Measurements from ENCODE around the gene PPP6R3.
A peak's percentile ranks its signal among the peaks of the same experiment; 100 is the strongest.

PPP6R3 gene

DNA sequence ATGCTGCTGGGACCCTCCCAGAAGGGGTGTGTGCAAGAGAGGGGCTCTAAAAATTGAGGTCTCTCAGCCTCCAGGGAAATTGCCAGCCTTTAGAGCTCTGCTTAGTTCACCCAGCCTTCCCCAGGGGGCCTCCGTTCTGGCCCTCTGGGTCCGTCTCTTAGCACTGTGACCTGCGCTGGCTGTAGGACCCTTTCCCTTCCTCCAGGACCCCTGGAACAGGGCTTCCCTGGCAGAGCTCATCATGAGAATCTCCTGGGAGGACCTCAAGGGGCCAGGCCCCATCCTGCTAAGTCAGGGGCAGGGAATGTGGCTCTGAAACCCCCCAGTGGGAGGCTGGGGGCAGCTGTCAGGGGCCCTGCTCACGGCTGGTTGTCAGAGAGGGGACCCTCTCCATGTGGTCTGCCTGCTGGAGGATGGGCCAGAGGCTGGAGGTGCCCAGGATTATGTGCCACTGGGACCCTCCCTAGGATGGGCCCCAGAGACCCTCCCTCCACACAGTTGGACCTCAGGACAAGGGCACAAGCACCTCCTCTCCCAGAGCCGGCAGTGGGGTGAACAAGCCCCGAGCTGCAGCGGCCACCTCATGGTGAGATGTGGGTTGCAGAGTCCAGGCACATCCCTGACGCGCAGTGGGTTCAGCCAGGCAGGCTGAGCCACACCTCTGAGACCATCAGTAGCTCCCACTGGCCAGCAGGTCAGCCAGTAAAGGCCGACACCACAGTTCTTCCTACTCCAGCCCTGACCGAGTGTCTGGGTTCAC is 196.6 kb downstream of the PPP6R3 start:
- no peak for DNase-seq (ENCODE audit: low read depth)
- no peak overlapping the region for H3K4me3 ChIP-seq (ENCODE audit: low read length)
- TF ChIP-seq, protein P1, sequence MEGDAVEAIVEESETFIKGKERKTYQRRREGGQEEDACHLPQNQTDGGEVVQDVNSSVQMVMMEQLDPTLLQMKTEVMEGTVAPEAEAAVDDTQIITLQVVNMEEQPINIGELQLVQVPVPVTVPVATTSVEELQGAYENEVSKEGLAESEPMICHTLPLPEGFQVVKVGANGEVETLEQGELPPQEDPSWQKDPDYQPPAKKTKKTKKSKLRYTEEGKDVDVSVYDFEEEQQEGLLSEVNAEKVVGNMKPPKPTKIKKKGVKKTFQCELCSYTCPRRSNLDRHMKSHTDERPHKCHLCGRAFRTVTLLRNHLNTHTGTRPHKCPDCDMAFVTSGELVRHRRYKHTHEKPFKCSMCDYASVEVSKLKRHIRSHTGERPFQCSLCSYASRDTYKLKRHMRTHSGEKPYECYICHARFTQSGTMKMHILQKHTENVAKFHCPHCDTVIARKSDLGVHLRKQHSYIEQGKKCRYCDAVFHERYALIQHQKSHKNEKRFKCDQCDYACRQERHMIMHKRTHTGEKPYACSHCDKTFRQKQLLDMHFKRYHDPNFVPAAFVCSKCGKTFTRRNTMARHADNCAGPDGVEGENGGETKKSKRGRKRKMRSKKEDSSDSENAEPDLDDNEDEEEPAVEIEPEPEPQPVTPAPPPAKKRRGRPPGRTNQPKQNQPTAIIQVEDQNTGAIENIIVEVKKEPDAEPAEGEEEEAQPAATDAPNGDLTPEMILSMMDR (conservative IDR thresholded peaks at IDR 0.05; ENCODE audit: low read length): no peak

DNA sequence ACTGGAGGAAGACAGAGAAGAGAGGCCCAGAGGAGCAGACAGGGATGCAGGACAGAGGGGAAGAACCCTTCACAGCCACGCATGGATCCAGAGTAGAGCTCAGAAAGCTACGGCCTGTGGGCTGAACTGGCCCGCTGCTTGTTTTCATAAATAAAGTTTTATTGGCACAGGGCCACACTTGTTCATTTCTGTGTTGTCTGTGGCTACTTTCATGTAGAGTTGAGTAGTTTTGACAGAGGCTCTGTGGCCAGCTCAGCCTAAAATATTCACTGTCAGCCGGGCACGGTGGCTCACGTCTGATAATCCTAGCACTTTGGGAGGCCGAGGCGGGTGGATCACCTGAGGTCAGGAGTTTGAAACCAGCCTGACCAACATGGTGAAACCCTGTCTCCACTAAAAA is 197.5 kb downstream of the PPP6R3 start:
- no peak for DNase-seq (ENCODE audit: low read depth)
- no peak overlapping the region for H3K4me3 ChIP-seq (ENCODE audit: low read length)
- TF ChIP-seq, protein P1 (conservative IDR thresholded peaks at IDR 0.05; ENCODE audit: low read length): no peak

DNA sequence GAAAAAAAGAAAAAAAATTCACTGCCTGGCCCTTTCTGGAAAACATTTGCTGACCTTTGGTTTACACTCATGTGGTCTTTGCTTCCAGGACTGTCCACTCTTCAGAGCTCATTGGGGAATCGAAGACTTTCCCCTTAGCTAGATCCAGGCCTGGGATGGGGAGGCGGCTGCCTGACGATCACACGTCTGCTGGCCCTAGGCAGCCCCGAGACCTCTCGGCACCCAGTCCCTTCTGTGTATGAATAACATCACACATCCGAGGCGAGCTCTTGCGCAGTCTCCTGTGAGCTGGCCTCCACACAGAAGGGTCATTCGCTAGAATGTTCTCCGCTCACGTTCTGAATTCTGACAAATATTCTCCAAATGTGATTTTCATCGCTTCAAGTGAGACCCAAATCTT is 198.1 kb downstream of the PPP6R3 start:
- TF ChIP-seq, protein P1 (conservative IDR thresholded peaks at IDR 0.05; ENCODE audit: low read length): no peak
- no peak overlapping the region for H3K4me3 ChIP-seq (ENCODE audit: low read length)
- DNase-seq (ENCODE audit: low read depth): no peak

DNA sequence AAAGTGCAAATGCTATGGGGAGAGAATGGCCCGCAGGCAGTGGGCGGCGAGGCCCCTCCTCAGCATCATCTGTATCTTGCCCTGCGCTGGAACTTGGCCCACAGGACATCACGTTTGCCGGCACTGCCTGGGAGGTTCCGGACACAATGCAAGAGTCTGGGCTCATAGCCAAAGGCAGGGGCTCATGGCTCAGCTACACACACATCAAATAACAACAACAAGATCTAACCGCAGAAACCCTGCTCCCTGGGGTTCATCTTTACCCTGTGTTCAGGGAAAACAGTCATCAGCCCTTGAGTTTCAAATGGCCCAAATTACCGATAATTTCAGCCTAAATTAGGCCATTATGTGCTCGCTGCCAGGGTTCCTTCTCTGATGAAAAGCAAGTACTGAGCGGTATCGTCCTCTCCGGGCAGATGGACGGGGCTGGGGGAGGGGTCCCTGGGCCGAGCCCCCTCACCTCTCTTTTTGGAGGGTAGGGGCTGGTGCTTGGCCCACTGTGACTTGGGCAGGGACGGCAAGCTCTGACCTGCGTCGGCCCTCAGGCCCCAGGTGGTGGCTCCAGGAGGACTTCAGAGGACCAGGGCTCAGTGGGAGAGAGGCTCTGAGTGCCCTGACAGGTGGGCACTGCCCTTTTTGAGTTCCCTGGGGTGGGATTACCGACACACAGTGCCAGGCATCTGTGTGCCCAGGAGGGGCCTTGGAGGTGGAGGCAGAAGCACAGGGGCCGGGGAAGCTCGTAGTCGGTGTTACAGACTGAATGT is 198.8 kb downstream of the PPP6R3 start:
- TF ChIP-seq, protein P1 (conservative IDR thresholded peaks at IDR 0.05; ENCODE audit: low read length): no peak
- peak; percentile 83 for DNase-seq (ENCODE audit: low read depth)
- no peak overlapping the region for H3K4me3 ChIP-seq (ENCODE audit: low read length)

DNA sequence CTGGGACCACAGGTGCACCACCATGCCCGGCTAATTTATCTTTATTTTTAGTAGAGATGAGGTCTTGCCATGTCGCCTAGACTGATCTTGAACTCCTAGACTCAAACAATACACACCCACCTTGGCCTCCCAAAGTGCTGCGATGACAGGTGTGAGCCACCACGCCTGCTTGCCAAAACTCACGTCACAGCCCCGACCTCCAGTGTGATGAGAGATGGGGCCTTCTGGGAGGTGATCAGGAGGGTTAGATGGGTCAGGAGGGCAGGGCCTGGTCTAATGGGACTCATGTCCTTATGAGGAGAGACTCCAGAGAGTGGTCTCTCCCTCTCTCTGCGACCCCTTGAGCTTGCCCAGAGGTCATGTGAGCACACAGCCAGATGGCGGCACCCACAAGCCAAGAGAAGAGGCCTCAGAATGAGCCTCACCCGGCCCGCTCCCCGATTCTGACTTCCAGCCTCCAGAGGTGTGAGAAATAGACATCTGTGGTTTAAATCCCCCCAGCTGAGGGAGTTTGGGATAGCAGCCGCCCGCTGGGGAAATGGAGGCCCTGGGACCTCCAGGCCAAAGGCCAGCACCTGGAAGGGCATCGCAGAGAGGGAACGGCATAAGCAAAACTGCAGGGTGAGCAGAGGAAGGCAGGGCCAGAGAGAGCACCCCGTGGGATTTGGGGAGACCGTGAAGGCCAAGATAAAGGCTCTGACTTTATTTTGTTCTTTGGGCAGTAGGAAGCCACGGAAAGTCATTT is 199.7 kb downstream of the PPP6R3 start:
- H3K4me3 ChIP-seq (ENCODE audit: low read length): no peak overlapping the region
- DNase-seq (ENCODE audit: low read depth): no peak
- TF ChIP-seq, protein P1 (conservative IDR thresholded peaks at IDR 0.05; ENCODE audit: low read length): no peak

DNA sequence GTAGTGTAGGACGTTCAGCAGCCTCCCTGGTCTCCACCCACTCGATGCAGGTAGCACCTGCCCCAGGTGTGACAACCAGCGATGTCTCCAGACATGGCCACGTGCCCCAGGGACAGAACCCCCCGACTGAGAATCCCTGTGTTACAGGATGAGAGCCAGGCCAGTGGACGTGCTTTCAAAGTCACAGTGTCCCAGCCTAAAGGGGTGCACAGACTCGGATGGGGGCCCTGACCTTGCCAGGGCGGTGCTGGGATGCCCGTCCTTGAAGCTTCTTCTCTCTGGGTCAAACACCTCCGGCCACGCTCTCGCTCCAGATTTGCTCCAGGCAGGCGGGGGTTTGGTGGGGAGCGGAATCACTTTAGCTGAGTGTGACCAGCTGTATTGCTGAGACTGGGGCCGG is 200.5 kb downstream of the PPP6R3 start:
- TF ChIP-seq, protein P1 (conservative IDR thresholded peaks at IDR 0.05; ENCODE audit: low read length): no peak
- H3K4me3 ChIP-seq (ENCODE audit: low read length): no peak overlapping the region
- DNase-seq (ENCODE audit: low read depth): no peak

All from AG10803 (cell line).